T-helper 1 cell treated with Interleukin-12 subunit alpha and Interleukin-12 subunit beta and Interleukin-4 antibody, amounts not matched to agents 30 μg/mL and 1 μg/mL, for 36 hours (primary cell): Measurements from ENCODE around the gene IFITM1.
"Not testable (repeated sequence)": the region's sequence is repeated elsewhere in the genome, so short reads cannot be mapped to it uniquely, and the experiment has no call there.

Experiments
- H3K27ac Mint-ChIP-seq: one replicate; pipeline ENCODE4 v1.8.0; 2021; ENCODE audit warnings: mild to moderate bottlenecking, mixed read lengths
- H3K27me3 Mint-ChIP-seq: one replicate; pipeline ENCODE4 v1.8.0; 2021; ENCODE audit warnings: low read depth, mixed read lengths
- H3K36me3 Mint-ChIP-seq: one replicate; pipeline ENCODE4 v1.8.0; 2021; ENCODE audit warnings: low read depth, mixed read lengths
- H3K4me1 Mint-ChIP-seq: one replicate; pipeline ENCODE4 v1.8.0; 2021; ENCODE audit warnings: low read depth, mixed read lengths
- H3K4me3 Mint-ChIP-seq: one replicate; pipeline ENCODE4 v1.8.0; 2021; ENCODE audit warnings: mild to moderate bottlenecking, moderate library complexity, mixed read lengths
- H3K9me3 Mint-ChIP-seq: one replicate; pipeline ENCODE4 v1.8.0; 2021; ENCODE audit warnings: mixed read lengths

The IFITM1 gene

DNA sequence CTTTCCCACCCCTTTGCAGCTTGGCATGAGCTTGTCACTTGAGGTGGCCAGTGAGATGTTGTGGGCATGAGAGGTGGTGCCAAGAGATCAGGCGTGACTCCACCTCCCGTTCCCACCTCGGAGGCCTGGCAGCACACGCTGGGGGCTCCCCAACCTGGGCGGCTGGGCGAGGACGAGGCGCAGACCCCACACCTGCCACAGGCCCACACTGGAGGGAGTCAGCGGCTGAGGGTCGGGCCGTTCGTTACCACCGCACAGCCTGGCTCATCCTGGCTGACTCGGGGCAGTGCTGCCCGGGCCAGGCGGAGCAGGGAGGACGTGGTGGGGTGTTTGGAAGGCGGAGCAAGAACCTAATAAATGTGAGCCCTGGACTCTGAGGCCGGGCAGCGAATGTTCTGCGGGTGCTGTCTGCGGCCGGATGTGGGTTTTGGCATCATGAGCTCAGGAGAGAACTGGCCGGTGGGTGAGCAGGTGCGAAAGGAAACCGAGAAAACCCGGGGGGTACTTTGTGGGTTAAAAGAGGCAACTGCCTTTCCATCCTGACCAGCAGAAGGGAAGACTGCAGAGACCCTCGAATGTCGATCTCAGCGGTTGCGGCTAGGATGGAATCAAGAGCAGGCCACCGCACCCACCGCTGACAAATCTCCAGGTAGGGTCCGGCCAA, 17.0 kb downstream of the IFITM1 start:
- peaks cover 4% of the 10 kb centered on the region for H3K9me3 Mint-ChIP-seq
- no peaks in the 10 kb centered on the region for H3K27me3 Mint-ChIP-seq
- H3K27ac Mint-ChIP-seq, result no peak overlapping the region
- H3K4me1 Mint-ChIP-seq, result peaks cover 40% of the 10 kb centered on the region
- H3K4me3 Mint-ChIP-seq, result no peak overlapping the region
- H3K36me3 Mint-ChIP-seq, result no peaks in the 10 kb centered on the region

DNA sequence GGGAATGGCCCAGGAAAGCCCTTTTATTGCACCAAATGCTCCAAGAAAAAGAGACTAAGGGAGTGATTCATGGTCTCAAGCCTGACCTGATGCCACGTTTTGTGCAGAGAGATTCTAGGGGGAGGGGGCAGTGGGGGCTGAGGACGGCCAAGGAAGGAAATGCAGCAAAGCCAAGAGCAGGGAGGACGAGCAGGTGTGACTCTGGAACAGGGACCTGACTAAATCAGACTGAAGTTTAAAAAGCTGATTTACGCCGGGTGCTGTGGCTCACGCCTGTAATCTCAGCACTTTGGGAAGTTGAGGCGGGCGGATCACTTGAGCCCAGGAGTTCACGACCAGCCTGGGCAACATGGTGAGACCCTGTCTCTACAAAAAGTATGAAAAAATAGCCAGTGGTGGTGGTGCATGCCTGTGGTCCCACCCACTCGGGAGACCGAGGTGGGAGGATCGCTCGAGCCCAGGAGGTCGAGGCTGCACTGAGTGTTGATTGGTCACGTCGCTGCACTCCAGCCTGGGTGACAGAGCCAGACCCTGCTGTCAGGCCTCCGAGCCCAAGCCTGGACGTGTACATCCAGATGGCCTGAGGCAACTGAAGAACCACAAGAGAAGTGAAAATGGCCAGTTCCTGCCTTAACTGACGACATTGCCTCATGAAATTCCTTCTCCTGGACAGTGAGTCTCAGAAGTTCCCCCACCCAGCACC, 17.7 kb downstream of the IFITM1 start:
- H3K27ac Mint-ChIP-seq, result no peak overlapping the region
- peaks cover 33% of the 10 kb centered on the region for H3K4me1 Mint-ChIP-seq
- H3K9me3 Mint-ChIP-seq, result peaks cover 4% of the 10 kb centered on the region
- no peak overlapping the region for H3K4me3 Mint-ChIP-seq
- no peaks in the 10 kb centered on the region for H3K27me3 Mint-ChIP-seq
- no peaks in the 10 kb centered on the region for H3K36me3 Mint-ChIP-seq

DNA sequence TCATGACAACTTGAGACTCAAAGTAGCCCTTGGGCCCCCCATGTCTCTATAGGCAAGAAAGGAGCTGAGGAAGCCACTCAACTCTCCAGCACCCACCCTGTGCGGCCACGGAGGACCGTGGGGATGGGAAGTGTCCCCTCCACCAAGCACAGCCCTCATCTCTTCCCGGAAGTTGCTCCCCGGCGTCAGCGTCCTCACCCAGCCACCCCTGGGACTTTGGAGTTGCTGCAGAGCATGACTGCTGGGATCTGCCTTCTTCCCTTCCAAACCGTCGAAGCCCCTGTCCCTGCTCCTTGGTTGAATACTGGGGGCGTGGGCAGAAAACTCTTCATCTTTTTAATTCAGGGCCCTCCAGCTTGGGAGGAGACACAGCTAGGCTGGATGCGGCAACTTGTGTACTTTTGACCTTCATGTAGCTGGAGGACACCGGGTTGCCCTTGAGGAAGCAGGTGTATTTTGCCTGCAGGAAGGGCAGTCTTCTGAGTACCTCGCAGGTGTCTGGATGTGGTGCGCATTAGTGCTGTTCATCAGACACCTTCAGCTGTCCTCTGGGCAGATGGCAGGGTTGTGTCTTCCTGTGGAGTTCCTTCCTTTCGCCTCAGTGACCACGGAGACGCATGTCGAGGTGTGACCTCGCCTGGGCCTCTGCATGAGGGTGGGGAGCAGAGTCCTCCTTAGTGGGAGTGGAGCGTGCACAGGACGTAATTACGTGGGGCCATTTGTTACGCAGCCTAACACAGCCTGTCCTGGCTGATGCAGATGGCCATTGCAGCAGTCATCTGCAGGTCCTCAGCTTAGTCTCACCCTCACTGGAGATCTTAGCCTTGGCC, 19.0 kb downstream of the IFITM1 start:
- Mint-ChIP-seq H3K4me1 (peaks cover 27% of the 10 kb centered on the region), H3K36me3 (no peaks in the 10 kb centered on the region), H3K4me3 (no peak overlapping the region), H3K27me3 (no peaks in the 10 kb centered on the region), H3K9me3 (peaks cover 4% of the 10 kb centered on the region), H3K27ac (no peak overlapping the region)

DNA sequence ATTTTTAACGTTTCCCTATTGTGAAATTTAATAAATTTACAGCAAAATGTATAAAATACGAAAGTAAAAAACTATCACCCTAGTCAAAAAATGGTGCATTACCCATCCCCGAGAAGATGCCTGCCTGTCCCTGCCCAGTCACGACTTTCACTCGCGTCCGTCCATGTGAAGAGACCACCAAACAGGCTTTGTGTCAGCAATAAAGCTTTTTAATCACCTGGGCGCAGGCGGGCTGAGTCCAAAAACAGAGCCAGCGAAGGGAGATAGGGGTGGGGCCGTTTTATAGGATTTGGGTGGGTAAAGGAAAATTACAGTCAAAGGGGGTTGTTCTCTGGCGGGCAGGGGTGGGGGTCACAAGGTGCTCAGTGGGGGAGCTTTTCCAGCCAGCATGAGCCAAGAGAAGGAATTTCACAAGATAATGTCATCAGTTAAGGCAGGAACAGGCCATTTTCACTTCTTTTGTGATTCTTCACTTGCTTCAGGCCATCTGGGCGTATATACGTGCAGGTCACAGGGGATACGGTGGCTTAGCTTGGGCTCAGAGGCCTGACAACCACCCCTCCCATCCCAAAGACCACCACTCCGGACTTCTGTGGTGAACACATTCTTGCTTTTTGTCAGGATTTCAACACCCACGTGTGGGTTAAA, 19.9 kb downstream of the IFITM1 start:
- not testable (repeated sequence) for H3K27me3 Mint-ChIP-seq, H3K36me3 Mint-ChIP-seq, H3K4me3 Mint-ChIP-seq, H3K27ac Mint-ChIP-seq, H3K9me3 Mint-ChIP-seq
- peaks cover 26% of the 10 kb centered on the region for H3K4me1 Mint-ChIP-seq

DNA sequence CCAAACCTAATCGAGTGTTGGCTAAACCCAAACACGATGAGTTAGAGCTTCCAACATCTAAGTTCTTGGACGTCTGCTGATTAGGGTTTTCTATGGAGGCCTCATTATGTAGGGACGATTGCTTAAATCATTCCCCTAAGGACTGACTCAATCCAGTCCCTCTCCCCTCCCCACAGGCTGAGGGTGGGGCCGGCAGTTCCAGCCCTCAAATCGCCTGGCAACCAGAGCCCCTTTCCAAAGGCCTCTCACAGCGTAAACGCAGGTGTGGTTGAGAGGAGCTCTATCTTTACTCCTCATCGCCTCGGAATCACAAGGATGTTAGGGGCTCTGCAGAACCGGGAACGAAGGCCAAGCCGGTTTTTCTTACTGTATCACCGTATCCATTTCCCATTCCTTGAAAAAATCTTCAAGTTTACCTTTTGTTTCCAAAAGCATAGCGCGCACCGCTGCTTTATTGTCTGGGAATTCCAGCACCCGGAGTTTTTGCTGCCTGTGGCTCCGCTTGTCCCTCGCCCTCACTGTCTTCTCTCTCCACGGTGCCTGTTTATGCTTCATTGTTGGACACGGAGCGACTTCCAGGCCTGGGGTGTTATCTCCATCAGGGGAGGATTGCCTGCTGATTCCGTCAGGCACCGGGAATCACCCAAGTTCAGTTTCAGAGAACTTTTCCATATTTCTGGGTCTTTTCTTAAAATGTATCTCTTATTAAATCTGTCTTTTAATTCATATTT, 20.6 kb downstream of the IFITM1 start:
- Mint-ChIP-seq H3K36me3 (no peaks in the 10 kb centered on the region), H3K4me3 (no peak overlapping the region), H3K9me3 (peaks cover 4% of the 10 kb centered on the region), H3K27ac (no peak overlapping the region), H3K27me3 (no peaks in the 10 kb centered on the region), H3K4me1 (peaks cover 21% of the 10 kb centered on the region)

DNA sequence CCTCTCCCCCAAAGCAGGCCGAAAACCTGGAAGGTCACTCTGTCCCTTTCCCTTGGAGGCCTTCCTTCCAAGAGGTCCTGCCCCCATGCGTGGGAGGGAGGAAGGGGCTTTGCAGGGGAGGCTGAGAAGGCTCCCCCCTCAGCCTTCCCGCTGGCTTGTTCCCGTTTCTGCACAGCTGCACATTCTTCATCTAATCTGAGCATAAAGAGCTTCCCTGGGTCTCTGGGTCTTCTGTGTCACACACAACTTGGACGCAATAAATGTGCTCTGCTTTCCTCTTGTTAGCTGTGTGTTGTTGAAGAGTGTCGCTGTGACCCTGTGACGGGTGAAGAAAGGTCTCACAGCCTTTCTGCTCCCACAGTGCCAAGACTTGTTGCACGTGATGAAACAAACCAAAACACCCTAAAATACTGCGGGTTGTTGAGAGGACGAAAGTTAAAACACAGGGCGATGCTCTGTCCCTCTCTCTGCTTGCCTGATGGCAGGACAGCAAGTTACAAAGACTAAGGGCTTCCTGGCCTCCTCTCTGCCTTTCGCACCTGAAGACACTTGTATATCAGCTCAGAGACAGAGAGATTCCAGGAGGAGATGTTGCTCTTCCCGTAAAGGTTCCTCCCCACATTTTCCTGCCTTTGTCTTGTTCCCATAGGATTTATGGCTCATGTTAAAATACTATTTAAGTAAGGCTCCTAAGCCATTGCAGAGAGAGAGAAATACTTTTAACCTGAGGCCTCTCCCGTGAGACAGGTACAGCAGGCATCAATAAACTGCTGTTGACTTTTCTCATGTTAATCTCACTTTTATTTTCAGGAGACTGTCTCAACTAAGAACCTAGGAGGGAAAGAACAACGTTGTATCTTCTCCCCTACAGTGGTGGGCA, 22.2 kb downstream of the IFITM1 start:
- peaks cover 4% of the 10 kb centered on the region for H3K9me3 Mint-ChIP-seq
- peaks cover 3% of the 10 kb centered on the region for H3K36me3 Mint-ChIP-seq
- H3K27me3 Mint-ChIP-seq, result peaks cover 9% of the 10 kb centered on the region
- no peak overlapping the region for H3K4me3 Mint-ChIP-seq
- H3K27ac Mint-ChIP-seq, result no peak overlapping the region
- peaks cover 14% of the 10 kb centered on the region for H3K4me1 Mint-ChIP-seq

DNA sequence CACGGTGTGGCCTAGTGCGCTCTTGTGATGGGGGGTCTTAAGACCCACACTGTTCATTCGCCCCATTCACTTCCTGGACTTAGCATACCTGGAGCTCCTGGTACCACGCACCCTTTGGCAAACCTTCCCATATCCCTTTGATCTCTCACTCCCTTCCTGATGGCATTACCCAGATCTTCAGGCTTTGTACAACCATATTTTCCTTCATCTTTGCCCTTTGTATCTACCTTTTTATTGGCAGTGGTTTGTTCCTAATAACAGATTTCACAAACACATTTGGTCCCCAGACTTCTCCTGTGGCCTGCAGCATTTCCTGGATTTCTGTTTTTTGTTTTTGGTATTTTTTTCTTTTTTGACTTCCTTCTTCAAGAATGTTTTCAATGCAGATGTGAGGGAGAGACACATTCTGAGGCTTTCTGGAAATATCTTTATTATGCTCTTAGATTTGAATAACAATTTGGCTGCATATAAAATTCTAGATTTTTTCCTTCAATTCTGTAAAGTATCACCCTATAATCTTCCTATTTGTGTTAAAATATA, 22.9 kb downstream of the IFITM1 start:
- no peak overlapping the region for H3K27ac Mint-ChIP-seq
- H3K4me1 Mint-ChIP-seq, result peaks cover 10% of the 10 kb centered on the region
- H3K27me3 Mint-ChIP-seq, result peaks cover 16% of the 10 kb centered on the region
- no peak overlapping the region for H3K4me3 Mint-ChIP-seq
- H3K9me3 Mint-ChIP-seq, result peaks cover 4% of the 10 kb centered on the region
- peaks cover 3% of the 10 kb centered on the region for H3K36me3 Mint-ChIP-seq

DNA sequence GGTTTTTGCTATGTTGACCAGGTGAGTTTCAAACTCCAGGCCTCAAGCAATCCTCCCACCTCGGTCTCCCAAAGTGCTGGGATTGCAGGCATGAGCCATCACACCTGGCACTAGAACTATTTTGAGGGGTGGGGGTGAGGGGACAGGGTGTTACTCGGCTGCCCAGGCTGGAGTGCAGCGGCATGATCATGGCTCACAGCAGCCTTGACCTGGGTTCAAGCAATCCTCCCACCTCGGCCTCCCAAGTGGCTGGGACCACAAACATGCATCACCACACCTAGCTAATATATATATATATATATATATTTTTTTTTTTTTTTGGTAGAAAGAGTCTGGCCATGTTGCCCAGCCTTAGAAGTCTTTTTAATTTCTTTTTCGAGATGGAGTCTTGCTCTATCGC, 23.9 kb downstream of the IFITM1 start:
- peaks cover 10% of the 10 kb centered on the region for H3K4me1 Mint-ChIP-seq
- H3K4me3 Mint-ChIP-seq, result no peak overlapping the region
- peaks cover 4% of the 10 kb centered on the region for H3K9me3 Mint-ChIP-seq
- no peak overlapping the region for H3K27ac Mint-ChIP-seq
- peaks cover 17% of the 10 kb centered on the region for H3K27me3 Mint-ChIP-seq
- peaks cover 3% of the 10 kb centered on the region for H3K36me3 Mint-ChIP-seq

DNA sequence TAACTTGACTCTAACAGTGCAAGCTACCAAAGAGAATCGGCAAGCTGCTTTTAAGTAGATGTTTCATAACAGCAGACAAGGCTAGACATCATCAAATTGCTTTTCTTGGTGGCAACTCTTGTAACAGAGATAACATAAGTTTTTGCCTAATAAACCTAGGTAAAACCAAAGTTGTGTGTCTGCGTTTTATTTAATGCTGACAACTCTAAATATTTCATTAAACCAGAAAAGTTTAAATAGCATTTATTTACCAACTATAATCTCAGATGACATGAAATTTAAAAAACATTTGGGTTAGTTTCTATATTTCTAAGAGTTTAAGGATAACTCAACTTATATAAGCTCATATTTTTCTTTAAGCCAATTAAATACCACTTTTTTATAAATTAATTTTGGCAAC, 26.1 kb downstream of the IFITM1 start:
- peaks cover 10% of the 10 kb centered on the region for H3K4me1 Mint-ChIP-seq
- H3K27ac Mint-ChIP-seq, result no peak overlapping the region

DNA sequence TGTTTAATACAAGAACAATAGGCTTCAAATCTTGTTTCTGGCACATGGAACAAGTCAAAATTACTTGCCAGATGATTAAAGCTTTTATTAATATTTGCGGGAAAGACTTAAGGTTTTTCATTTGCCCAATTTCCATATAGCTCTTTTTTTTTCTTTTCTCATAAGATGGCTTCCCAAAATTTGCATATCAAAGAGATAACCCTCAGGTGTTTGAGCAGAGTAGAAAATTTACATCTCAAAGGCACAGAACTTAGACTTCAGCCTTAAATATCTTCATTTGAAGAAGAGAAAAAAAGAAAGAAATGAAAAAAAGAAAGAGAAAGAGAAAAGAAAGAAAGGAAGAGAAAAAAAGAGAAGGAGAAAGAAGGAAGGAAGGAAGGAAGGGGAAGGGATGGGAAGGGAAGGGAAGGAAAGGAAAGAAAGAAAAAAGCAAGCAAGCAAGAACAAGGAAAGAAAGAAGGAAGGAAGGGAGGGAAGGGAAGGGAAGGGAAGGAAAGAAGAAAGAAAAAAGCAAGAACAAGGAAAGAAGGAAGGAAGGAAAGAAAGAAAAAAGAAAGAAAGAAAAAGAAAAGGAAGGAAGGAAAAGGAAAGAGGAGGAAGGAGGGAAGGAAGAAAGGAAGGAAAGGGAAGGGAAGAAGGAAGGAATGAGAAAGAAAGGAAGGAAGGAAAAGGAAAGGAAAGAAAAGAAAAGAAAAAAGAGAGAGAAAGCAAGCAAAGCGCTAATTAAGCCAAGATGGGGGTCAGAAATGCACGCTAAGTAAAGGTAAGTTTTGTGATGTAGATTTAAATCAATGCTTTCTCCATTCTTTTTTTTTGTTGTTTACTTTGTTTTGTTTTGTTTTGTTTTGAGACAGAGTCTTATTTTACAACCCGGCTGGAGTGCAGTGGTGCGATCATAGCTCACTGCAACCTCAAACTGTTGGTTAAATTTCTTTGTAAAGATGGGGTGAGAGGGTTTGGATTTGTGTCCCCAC, 27.0 kb downstream of the IFITM1 start:
- Mint-ChIP-seq H3K27ac (no peak overlapping the region), H3K9me3 (no peaks in the 10 kb centered on the region), H3K27me3 (peaks cover 25% of the 10 kb centered on the region), H3K36me3 (peaks cover 3% of the 10 kb centered on the region), H3K4me1 (peaks cover 10% of the 10 kb centered on the region), H3K4me3 (no peak overlapping the region)

More for the DNA sequence above, 26.1 kb downstream of the IFITM1 start:
- peaks cover 17% of the 10 kb centered on the region for H3K27me3 Mint-ChIP-seq
- H3K4me3 Mint-ChIP-seq, result no peak overlapping the region
- no peaks in the 10 kb centered on the region for H3K9me3 Mint-ChIP-seq
- H3K36me3 Mint-ChIP-seq, result peaks cover 3% of the 10 kb centered on the region

DNA sequence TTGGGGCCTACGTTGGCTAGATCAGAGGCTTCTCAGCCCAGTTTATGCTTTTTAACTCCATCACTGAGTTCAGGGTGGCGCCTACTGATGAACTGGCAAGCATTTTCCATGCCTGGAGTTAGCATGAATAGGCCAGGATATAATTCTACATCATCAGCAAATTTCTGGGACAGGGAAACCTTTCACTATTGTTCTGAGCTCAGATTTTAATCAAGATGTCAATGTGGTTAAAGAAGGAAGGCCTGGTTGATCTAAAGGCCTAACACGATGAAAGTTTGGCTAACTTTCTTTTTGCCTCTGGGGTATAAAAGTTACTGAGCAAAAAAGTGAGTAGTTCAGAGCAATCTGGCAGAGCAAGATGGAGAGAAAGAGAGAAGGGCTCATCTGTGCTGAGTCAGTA, 28.5 kb downstream of the IFITM1 start:
- peak overlapping the region; percentile 11 for H3K27ac Mint-ChIP-seq

DNA sequence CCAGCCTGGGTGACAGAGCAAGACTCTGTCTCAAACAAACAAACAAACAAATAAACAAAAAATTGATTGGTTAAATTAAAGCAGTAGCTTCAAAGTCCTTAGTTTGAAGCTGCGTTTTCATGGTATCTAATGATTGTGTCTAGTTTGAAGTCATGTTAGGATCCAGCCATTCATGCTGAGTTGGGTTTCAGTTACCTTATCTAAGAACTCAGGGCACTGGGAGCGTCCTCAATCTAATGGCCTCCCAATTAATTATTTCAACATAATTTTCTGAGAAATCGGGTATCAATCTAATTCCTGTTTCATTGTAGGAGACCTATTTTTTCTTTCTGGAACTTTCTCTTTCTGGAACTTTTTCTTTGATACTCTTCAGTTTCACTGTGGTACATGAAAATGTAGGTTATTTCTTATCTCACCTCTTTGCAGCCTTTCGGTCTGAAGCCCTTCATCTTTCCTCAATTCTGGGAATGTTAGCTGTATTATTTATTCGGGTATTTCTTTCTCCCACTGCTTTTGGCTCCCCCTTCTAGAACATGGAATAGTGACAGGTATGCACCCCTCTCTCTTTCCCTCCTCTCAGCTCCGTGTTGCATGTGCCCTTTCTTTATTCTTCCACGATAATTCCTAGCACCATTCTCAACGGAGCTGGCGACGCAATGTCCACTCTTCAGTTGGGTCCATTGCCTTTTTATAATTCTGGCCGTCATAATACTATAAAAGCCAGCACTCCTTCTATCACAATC, 31.2 kb downstream of the IFITM1 start:
- no peaks in the 10 kb centered on the region for H3K9me3 Mint-ChIP-seq
- peaks cover 3% of the 10 kb centered on the region for H3K36me3 Mint-ChIP-seq
- no peak overlapping the region for H3K4me3 Mint-ChIP-seq
- peaks cover 33% of the 10 kb centered on the region for H3K27me3 Mint-ChIP-seq
- peaks cover 9% of the 10 kb centered on the region for H3K4me1 Mint-ChIP-seq
- H3K27ac Mint-ChIP-seq, result no peak overlapping the region

More for the DNA sequence above, 28.5 kb downstream of the IFITM1 start:
- Mint-ChIP-seq H3K4me1 (peaks cover 9% of the 10 kb centered on the region), H3K27me3 (peaks cover 33% of the 10 kb centered on the region), H3K4me3 (no peak overlapping the region), H3K9me3 (no peaks in the 10 kb centered on the region), H3K36me3 (peaks cover 3% of the 10 kb centered on the region)
